Measurements from ENCODE around the gene MAPRE2.

Gene MAPRE2

GRCh38 chr18:35038029-35038428, 3.2 kb upstream of the MAPRE2 start:
- DNase-seq (ENCODE audit: low read depth), result no peak

GRCh38 chr18:35038881-35039491, 2.2 kb upstream of the MAPRE2 start:
- DNase-seq (ENCODE audit: low read depth), result no peak

- no peak for DNase-seq (ENCODE audit: low read depth)
These were observed 600 bp upstream of the MAPRE2 start for GRCh38 chr18:35040638-35040987.

GRCh38 chr18:35041815-35042387, 688 bp downstream of the MAPRE2 start:
- no peak for DNase-seq (ENCODE audit: low read depth)

GRCh38 chr18:35042389-35043071, 1.3 kb downstream of the MAPRE2 start:
- DNase-seq (ENCODE audit: low read depth), result no peak

GRCh38 chr18:35043207-35043606, 2.0 kb downstream of the MAPRE2 start:
- no peak for DNase-seq (ENCODE audit: low read depth)

- no peak for DNase-seq (ENCODE audit: low read depth)
These were observed 3.9 kb downstream of the MAPRE2 start for GRCh38 chr18:35045121-35045520.

GRCh38 chr18:35045806-35046205, 4.6 kb downstream of the MAPRE2 start:
- no peak for DNase-seq (ENCODE audit: low read depth)

- DNase-seq (ENCODE audit: low read depth), result no peak
These were observed 6.6 kb downstream of the MAPRE2 start for GRCh38 chr18:35047697-35048292.

- DNase-seq (ENCODE audit: low read depth), result no peak
These were observed 8.2 kb downstream of the MAPRE2 start for GRCh38 chr18:35049111-35050027.

GRCh38 chr18:35050028-35050546, 8.9 kb downstream of the MAPRE2 start:
- DNase-seq (ENCODE audit: low read depth), result no peak

GRCh38 chr18:35050705-35051195, 9.5 kb downstream of the MAPRE2 start:
- DNase-seq (ENCODE audit: low read depth), result no peak

GRCh38 chr18:35051641-35052377, 10.6 kb downstream of the MAPRE2 start:
- DNase-seq (ENCODE audit: low read depth), result no peak

- DNase-seq (ENCODE audit: low read depth), result no peak
These were observed 13.2 kb downstream of the MAPRE2 start for GRCh38 chr18:35054401-35054800.

- no peak for DNase-seq (ENCODE audit: low read depth)
These were observed 13.9 kb downstream of the MAPRE2 start for GRCh38 chr18:35055105-35055504.

GRCh38 chr18:35055726-35056125, 14.5 kb downstream of the MAPRE2 start:
- DNase-seq (ENCODE audit: low read depth), result no peak

- no peak for DNase-seq (ENCODE audit: low read depth)
These were observed 18.2 kb downstream of the MAPRE2 start for GRCh38 chr18:35059280-35059927.

GRCh38 chr18:35060122-35060815, 19.1 kb downstream of the MAPRE2 start:
- DNase-seq (ENCODE audit: low read depth), result no peak

- no peak for DNase-seq (ENCODE audit: low read depth)
These were observed 20.1 kb downstream of the MAPRE2 start for GRCh38 chr18:35061336-35061735.

GRCh38 chr18:35061804-35062203, 20.6 kb downstream of the MAPRE2 start:
- DNase-seq (ENCODE audit: low read depth), result no peak
